HG03521 (cell line): ENCODE data around the gene USP10.

Experiments
- ATAC-seq: cut with Tn5 transposase; IDR thresholded peaks from one replicate; pipeline ENCODE4 v1.9.1; 2021; ENCODE audit warnings: mild to moderate bottlenecking, moderate library complexity; ENCODE audit not compliant: unreplicated experiment

Gene USP10

DNA sequence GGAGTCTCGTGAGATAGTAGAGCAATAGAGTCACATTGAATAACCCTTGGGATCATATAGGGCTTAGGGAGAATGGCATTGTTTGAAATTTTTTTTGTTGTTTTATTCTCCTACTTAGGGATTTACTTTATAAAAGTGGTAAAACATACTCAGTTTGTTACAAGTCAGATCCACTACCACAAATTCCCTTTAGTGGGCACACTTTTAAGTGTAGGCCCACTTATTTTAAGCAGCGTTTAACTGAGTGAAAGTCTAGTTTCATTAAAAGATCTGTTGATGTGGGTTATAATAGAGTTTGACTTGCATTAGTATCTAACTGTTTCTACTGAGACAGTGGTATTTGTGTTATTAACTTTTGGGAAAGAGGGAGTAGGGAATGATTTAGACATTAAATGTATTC lies 49.3 kb downstream of the USP10 start:
- ATAC-seq: no peak

GRCh38 chr16:84749815-84750214 lies 50.0 kb downstream of the USP10 start:
- no peak for ATAC-seq

DNA sequence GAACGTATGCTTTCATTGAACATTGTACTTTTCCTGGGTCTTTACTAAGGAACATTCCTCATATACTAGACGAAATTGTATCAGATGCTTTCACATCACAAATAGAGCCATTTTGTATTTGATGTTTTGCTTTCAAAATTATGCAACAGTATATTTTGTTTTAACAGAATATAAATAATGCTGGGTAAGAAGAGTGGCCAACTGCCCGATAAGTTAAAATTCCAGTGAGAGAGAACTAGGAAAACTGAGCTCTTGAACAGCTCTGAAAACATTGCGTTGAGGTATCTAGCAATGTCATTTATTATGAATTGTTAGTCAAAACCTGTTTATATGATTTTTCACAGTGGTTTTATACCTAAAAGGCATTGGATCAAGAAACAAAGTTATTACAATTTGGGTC lies 50.8 kb downstream of the USP10 start:
- ATAC-seq: no peak

GRCh38 chr16:84751241-84751640 lies 51.4 kb downstream of the USP10 start:
- no peak for ATAC-seq

DNA sequence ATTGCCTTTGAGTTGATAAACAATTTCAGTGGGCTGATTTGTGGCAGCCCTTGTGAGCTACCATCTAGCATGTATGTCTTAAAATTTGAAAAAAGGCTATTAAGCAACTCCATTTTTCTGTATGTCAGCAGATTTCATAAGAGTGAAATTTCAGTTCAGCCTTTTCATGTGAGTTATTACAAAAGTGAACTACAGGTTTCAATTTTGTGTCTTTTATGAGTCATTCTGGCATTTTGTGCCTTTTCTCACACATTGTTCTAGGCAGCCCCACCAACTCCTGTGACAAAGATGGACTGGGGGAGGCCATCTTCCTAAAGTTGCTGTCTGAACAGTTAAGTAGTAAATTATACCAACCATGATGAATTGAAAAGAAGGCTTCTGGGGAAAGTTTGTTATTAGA lies 52.1 kb downstream of the USP10 start:
- no peak for ATAC-seq

GRCh38 chr16:84752600-84752999 lies 52.8 kb downstream of the USP10 start:
- ATAC-seq: no peak

GRCh38 chr16:84753412-84754326 lies 53.9 kb downstream of the USP10 start:
- ATAC-seq: no peak

GRCh38 chr16:84754353-84754856 lies 54.6 kb downstream of the USP10 start:
- ATAC-seq: no peak

- no peak for ATAC-seq
Observed at GRCh38 chr16:84754956-84755672, 55.3 kb downstream of the USP10 start.

- ATAC-seq: no peak
Observed at GRCh38 chr16:84756830-84757229, 57.0 kb downstream of the USP10 start.

GRCh38 chr16:84758627-84759026 lies 58.8 kb downstream of the USP10 start:
- ATAC-seq: no peak

DNA sequence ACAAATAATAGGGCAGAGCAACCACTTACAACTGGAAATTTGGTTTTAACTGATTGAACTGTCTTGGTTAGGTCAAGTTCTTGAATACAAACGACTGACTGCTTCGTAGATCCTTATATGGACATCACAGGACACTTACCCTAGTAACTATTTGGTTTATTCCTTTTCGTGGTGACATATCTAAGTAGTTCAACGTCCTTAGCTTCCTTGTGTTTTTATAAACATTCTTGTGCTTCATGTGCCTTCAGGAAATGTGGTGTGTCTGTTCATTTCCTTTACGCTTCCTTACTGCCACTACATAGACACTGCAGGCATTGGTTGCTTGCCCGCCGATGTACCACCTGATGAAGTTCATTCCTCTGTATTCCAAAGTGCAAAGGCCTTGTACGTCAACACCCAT lies 59.3 kb downstream of the USP10 start:
- no peak for ATAC-seq

DNA sequence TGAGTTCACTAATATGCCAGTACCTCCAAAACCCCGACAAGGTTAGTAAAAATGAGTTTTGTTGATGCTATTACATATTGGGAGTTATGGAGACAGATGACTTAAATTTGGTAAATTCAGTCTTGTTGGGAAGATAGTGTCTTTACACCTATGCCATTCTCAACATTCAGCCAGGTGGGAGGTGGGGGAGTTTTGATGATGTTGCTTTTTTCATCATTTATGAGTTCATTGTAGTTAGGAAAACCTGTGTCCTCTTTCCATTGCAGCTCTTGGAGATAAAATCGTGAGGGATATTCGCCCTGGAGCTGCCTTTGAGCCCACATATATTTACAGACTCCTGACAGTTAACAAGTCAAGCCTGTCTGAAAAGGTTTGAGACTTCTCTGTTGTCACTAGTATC lies 60.1 kb downstream of the USP10 start:
- no peak for ATAC-seq

DNA sequence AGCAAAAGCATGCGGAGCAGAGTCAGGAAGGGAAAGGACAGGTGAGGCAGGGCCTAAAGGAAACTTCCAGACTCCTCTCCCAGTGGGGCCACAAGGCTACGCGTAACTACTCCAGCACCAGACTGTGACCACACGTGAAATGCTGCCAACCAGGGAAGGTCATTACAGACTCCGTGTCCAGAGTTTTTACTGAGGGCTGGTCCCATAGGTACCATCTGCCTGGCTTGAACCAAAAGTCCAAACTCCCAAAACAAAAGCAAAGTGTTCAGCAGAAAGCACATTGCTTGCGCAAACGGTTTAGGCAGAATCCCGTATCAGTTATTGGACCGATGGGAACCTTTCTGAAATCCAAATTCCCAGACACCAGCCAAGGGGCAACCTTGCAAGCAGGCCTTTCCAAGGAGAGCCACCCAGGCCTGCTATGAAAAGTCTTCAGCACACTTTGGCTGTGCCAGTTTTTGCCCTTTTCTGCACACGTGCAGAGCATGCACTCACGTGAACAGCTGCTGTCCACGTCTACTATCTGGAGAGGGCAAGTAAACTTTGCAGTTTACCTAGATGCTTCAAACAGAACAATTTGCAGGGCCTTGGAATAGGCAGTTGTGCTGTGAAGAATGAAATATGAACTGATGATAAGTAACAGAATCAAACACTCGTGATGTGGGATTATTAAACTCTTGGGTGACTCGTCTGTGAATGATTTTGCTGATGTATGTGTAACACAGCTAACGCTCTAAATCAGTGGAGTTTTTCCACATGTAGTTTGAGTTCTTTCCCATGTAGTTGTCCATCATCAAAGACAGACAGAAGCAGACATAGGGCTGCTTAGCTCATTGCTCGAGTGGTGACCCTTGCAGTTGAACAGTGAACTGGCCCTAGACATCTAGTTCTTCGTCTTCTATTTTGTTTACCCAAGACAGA lies 61.9 kb downstream of the USP10 start:
- ATAC-seq: no peak

DNA sequence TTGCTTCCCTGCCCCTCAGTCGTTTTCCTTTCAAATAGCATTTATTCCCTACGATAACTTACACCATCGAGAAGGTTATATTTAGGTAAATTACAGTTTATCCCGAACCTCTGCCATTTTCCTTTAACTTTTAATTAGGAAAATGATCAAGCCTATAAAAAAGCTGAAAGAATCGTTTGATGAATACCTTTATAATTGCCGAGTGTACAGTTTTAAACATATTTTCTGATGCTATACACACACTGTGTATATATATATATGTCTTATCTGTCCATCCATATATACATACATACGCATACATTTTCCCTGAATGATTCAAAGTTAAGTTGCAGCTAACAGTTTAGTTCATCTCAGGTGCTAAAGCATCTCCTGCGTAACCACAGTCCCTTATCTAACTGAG lies 63.4 kb downstream of the USP10 start:
- no peak for ATAC-seq

- ATAC-seq: no peak
Observed at GRCh38 chr16:84763629-84764028, 63.8 kb downstream of the USP10 start.

DNA sequence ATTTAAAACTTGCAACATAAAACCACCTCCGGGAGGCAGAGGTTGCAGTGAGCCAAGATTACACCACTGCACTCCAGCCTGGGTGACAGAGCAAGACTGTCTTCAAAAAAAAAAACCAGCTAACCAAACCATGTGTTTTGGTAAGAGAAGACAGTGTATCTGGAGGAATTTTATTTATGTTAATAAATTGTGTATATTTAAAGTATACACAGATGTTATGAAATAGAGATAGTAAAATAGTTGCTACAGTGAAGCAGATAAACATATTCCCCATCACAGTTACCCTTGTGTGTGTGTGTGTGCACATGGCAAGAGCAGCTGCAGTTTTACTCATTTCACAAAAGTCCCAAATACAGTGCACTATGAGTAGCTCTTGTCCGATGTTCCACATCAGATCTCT lies 65.2 kb downstream of the USP10 start:
- ATAC-seq: no peak

GRCh38 chr16:84765616-84766580 lies 66.1 kb downstream of the USP10 start:
- no peak for ATAC-seq

DNA sequence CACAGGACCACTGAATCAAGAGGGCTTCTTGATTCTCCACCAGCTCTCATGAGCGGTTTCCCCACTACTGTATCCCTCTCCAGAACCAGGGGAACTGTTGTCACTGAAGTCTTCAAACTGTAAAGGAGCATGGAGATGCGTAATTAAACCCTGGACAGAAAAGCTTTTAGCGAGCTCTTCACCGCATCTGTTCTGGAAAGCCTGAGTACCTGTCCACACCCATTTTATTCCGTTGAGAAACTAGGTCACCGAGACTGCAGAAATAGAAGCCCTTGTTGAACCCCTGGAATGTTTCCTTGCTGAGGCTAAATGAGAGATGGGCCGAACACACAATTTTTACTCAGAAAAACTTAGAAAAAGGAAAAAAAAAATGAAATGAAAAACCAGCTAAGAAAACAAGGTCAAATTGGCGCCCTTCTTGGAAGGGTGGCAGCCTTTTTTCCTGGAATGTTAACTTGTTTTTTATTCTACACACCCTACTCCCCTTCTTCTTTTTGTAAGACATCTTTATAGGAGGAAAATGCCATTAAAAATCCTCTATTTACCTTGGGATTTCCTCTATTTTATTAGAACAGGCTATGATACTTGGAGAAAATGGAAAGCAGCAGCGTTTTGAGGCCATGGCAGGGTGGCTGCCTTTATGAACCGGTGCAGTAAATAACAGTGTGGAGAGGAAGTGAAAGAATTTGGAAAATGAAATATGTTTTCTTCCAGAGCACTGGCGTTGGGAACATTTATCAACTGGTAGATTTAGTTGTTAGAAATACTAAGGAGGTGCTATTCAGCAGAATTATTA lies 67.4 kb downstream of the USP10 start:
- no peak for ATAC-seq
